Upper lobe of left lung (tissue), 4 donors: ENCODE results near the gene NBPF4.
"Not testable (repeated sequence)": the region's sequence is repeated elsewhere in the genome, so short reads cannot be mapped to it uniquely, and the experiment has no call there.

ENCODE experiments used
- POLR2A ChIP-seq, 4 donors: fragments of 450-650 bp; IDR thresholded peaks; one replicate each; pipeline ENCODE4 v1.5.1; 2016 to 2017; ENCODE audit warnings: antibody characterized with exemption in 4 of 4, mild to moderate bottlenecking in 2 of 4
- POLR2AphosphoS5 ChIP-seq, 2 donors: sonication (generic); formaldehyde crosslinking; IDR thresholded peaks; one replicate each; pipeline ENCODE4 v1.5.1; 2017; ENCODE audit warnings: antibody characterized with exemption in 2 of 2
- TF ChIP-seq, protein P1 (sequence below), 6 experiments: fragments of 450-650 bp in 4 of 6; fragments of 200-600 bp in 2 of 6; sonication (generic) in 2 of 6; IDR thresholded peaks; one replicate each; pipeline ENCODE4 v1.5.1; 2016 to 2019; ENCODE audit warnings: antibody characterized with exemption in 6 of 6

DNA sequence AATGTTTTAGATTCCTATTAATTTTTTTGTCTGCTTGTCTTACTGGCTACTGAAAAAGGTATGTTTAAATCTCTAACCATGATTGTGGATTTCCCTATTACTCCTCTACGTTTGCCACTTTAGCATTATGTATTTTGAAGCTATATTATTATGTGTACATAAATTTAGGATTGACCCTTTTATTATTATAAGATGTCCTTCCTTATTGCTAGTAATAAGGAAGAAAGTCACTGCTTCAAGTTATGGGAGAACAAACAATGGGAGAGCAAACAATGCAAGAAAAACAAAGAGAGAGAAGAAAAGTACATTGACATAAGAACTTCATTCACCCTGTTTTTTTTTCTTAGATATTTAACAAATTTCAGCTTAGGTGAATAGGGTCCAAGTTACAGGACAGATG, 23.2 kb upstream of the NBPF4 start:
- TF ChIP-seq, protein P1, sequence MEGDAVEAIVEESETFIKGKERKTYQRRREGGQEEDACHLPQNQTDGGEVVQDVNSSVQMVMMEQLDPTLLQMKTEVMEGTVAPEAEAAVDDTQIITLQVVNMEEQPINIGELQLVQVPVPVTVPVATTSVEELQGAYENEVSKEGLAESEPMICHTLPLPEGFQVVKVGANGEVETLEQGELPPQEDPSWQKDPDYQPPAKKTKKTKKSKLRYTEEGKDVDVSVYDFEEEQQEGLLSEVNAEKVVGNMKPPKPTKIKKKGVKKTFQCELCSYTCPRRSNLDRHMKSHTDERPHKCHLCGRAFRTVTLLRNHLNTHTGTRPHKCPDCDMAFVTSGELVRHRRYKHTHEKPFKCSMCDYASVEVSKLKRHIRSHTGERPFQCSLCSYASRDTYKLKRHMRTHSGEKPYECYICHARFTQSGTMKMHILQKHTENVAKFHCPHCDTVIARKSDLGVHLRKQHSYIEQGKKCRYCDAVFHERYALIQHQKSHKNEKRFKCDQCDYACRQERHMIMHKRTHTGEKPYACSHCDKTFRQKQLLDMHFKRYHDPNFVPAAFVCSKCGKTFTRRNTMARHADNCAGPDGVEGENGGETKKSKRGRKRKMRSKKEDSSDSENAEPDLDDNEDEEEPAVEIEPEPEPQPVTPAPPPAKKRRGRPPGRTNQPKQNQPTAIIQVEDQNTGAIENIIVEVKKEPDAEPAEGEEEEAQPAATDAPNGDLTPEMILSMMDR (IDR thresholded peaks at IDR 0.05), result not testable (repeated sequence)
- TF ChIP-seq POLR2A, POLR2AphosphoS5 (IDR thresholded peaks at IDR 0.05): not testable (repeated sequence)
